Bronchial epithelial cell (primary cell): ENCODE measurements around the gene CSRNP2. TPM values are rescaled to one million over a fixed set of nuclear protein-coding genes. Genes with fewer than 3 reads are reported as not detected.
A peak's percentile ranks its signal among the peaks of the same experiment; 100 is the strongest.

Experiments used
- DNase-seq: peaks from one replicate; pipeline ENCODE4 v3.0.0-alpha.2; 2010; ENCODE audit warnings: low read depth
- FAIRE-seq: peaks from 2 replicates; lab custom pipeline; 2011; peaks lifted over from hg19 to GRCh38; lab: Jason Lieb, UNC
- H3K27me3 ChIP-seq: 2 replicates; pipeline ENCODE4 v1.5.1; 2011; ENCODE audit warnings: low read length; ENCODE audit not compliant: control insufficient read depth, insufficient read depth
- H3K36me3 ChIP-seq: 2 replicates; pipeline ENCODE4 v1.5.1; 2011; ENCODE audit warnings: low read length; ENCODE audit not compliant: control insufficient read depth, insufficient read depth
- H3K4me3 ChIP-seq: 2 replicates; pipeline ENCODE4 v1.5.1; 2011; ENCODE audit warnings: mild to moderate bottlenecking, low read depth, low read length, control low read depth
- CTCF ChIP-seq: IDR thresholded peaks from 2 replicates; pipeline ENCODE4 v1.5.1; 2011; ENCODE audit warnings: mild to moderate bottlenecking, moderate library complexity, low read length, control low read depth, inconsistent platforms; ENCODE audit not compliant: insufficient read depth, severe bottlenecking
- total RNA-seq: library from RNA; depleted of rRNA; stranded (reverse); fragments of >200 nt; gene quantifications from 2 replicates; pipeline ENCODE4 v1.2.1, GENCODE V29; 2014

CSRNP2 gene
- total RNA-seq, 1 donor from 2014 or later = 14.5 TPM

DNA sequence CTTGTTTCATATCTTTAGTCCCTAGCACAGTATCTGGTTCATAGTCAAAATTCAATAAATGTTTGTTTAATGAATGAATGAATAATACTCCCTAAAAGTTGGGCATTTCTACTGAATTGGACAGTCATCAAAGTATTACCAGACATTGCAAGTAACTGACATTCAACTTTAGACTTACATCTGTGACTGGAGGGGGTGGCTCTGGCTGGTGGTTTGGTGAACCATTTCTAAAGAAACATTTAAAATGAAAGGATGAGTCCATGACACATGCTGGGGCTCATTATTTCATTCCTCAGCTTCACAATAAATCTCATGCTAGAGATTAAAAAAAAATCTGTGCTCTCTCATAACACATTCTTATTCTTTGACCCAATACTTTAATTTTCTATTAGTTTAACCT, 20.6 kb upstream of the CSRNP2 start:
- no peak for FAIRE-seq
- TF ChIP-seq CTCF = no peak
- Histone ChIP-seq H3K27me3 (no peaks in the 10 kb centered on the region), H3K4me3 (no peak overlapping the region), H3K36me3 (peaks cover 18% of the 10 kb centered on the region)
- DNase-seq = no peak

GRCh38 chr12:51098611-51099010, 15.2 kb upstream of the CSRNP2 start:
- FAIRE-seq (no peak), DNase-seq (peak; percentile 28)
- no peak overlapping the region for H3K4me3 ChIP-seq
- H3K27me3 ChIP-seq = no peaks in the 10 kb centered on the region
- no peak for TF ChIP-seq CTCF
- peaks cover 16% of the 10 kb centered on the region for H3K36me3 ChIP-seq

- H3K36me3 ChIP-seq = peaks cover 10% of the 10 kb centered on the region
- no peak for FAIRE-seq
Observed at GRCh38 chr12:51090705-51091229, 7.4 kb upstream of the CSRNP2 start.

GRCh38 chr12:51087818-51088217, 4.4 kb upstream of the CSRNP2 start:
- DNase-seq (no peak), FAIRE-seq (no peak)
- Histone ChIP-seq H3K27me3 (no peaks in the 10 kb centered on the region), H3K4me3 (no peak overlapping the region), H3K36me3 (peaks cover 4% of the 10 kb centered on the region)
- TF ChIP-seq CTCF = no peak

More at GRCh38 chr12:51090705-51091229, 7.4 kb upstream of the CSRNP2 start:
- H3K4me3 ChIP-seq = no peak overlapping the region
- H3K27me3 ChIP-seq = no peaks in the 10 kb centered on the region
- no peak for DNase-seq
- TF ChIP-seq CTCF = no peak

- no peak for TF ChIP-seq CTCF
- DNase-seq (no peak), FAIRE-seq (no peak)
- no peak overlapping the region for H3K4me3 ChIP-seq
- peaks cover 2% of the 10 kb centered on the region for H3K36me3 ChIP-seq
- no peaks in the 10 kb centered on the region for H3K27me3 ChIP-seq
Observed at GRCh38 chr12:51086933-51087332, 3.5 kb upstream of the CSRNP2 start.

GRCh38 chr12:51085757-51086156, 2.4 kb upstream of the CSRNP2 start:
- Histone ChIP-seq H3K4me3 (no peak overlapping the region), H3K27me3 (no peaks in the 10 kb centered on the region), H3K36me3 (peaks cover 2% of the 10 kb centered on the region)
- no peak for TF ChIP-seq CTCF
- FAIRE-seq (no peak), DNase-seq (no peak)
